HL-60 (cell line): Measurements from ENCODE around the gene VPS37D.
"Not testable (repeated sequence)": the region's sequence is repeated elsewhere in the genome, so short reads cannot be mapped to it uniquely, and the experiment has no call there.

Experiments used
- DNase-seq, 2 experiments: peaks; one replicate each; pipeline ENCODE4 v3.0.0-alpha.2; 2010 to 2020; ENCODE audit warnings: low read depth in 1 of 2, low spot score in 1 of 2
- H3K27ac ChIP-seq: fragments of 250-450 bp; sonication (Bioruptor Pico); replicated peaks from 2 replicates; pipeline ENCODE4 v1.5.1; 2020; ENCODE audit warnings: mild to moderate bottlenecking, moderate library complexity
- H3K27me3 ChIP-seq: fragments of 250-450 bp; sonication (Bioruptor Pico); 2 replicates; pipeline ENCODE4 v1.5.1; 2021; ENCODE audit warnings: mild to moderate bottlenecking, moderate library complexity; ENCODE audit not compliant: insufficient read depth, poor library complexity, severe bottlenecking
- H3K4me3 ChIP-seq: replicated peaks from 2 replicates; pipeline ENCODE4 v1.5.1; 2011; ENCODE audit warnings: mild to moderate bottlenecking, control low read depth, low read length; ENCODE audit not compliant: insufficient read depth
- CTCF ChIP-seq: IDR thresholded peaks from one replicate; pipeline ENCODE4 v1.5.1; 2011; ENCODE audit warnings: low read length, control low read depth, inconsistent platforms; ENCODE audit not compliant: insufficient read depth
- GABPA ChIP-seq: IDR thresholded peaks from 2 replicates; pipeline ENCODE4 v1.6.1; 2012; ENCODE audit warnings: low read depth
- POLR2AphosphoS5 ChIP-seq: IDR thresholded peaks from 2 replicates; pipeline ENCODE4 v1.6.1; 2012; ENCODE audit warnings: low read depth
- REST ChIP-seq: IDR thresholded peaks from 2 replicates; pipeline ENCODE4 v1.6.1; 2012; ENCODE audit warnings: low read depth; ENCODE audit not compliant: insufficient replicate concordance
- SPI1 ChIP-seq: IDR thresholded peaks from 2 replicates; pipeline ENCODE4 v1.6.1; 2012; ENCODE audit warnings: low read depth, mild to moderate bottlenecking, borderline replicate concordance

Gene VPS37D

DNA sequence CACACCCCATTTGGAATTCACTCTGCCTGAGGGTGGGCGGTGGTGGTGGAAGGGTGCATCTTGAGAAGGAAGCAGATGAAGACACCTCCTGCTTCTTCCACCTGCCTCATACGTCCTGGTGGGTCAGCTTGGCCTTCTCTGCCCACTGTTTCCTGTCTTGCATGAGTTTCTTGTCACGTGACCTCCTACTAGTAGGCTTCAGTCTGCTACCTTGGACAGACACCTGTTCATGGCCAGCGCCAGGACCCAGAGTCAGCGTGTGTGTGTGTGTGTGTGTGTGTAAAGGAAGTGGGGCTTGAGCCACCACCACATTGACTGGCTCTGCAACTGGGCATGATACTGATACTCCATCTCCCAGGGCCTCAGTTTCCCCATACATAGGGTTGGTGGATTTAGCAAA lies 17.1 kb upstream of the VPS37D start:
- TF ChIP-seq REST = no peak
- no peak for TF ChIP-seq POLR2AphosphoS5
- no peak for TF ChIP-seq SPI1
- TF ChIP-seq CTCF = no peak
- no peak for TF ChIP-seq GABPA
- peaks cover 29% of the 10 kb centered on the region for H3K27me3 ChIP-seq
- H3K27ac ChIP-seq = no peak overlapping the region
- DNase-seq = no peak
- H3K4me3 ChIP-seq = no peak overlapping the region

- H3K27ac ChIP-seq = no peak overlapping the region
- peaks cover 17% of the 10 kb centered on the region for H3K27me3 ChIP-seq
- no peak overlapping the region for H3K4me3 ChIP-seq
- DNase-seq = no peak
- TF ChIP-seq SPI1 = no peak
- TF ChIP-seq REST = no peak
- TF ChIP-seq GABPA = no peak
- no peak for TF ChIP-seq CTCF
- TF ChIP-seq POLR2AphosphoS5 = no peak
Measured at GRCh38 chr7:73652541-73652949, 15.1 kb upstream of the VPS37D start.

DNA sequence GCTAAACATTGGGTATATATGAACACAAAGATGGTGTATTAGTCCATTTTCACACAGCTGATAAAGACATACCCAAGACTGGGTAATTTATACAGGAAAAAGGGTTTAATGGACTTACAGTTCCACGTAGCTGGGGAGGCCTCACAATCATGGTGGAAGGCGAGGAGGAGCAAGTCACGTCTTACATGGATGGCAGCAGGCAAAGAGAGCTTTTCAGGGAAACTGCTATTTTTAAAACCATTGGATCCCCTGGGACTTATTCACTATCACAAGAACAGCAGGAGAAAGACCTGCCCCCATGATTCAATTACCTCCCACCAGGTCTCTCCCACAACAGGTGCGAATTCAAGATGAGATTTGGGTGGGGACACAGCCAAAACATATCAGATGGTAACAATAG lies 12.3 kb upstream of the VPS37D start:
- not testable (repeated sequence) for H3K27me3 ChIP-seq, DNase-seq, H3K27ac ChIP-seq, H3K4me3 ChIP-seq

- no peak for TF ChIP-seq GABPA
- TF ChIP-seq POLR2AphosphoS5 = no peak
- TF ChIP-seq SPI1 = no peak
- TF ChIP-seq REST = no peak
- TF ChIP-seq CTCF = no peak
- no peak for DNase-seq
Measured at GRCh38 chr7:73659983-73660382, 7.6 kb upstream of the VPS37D start.

DNA sequence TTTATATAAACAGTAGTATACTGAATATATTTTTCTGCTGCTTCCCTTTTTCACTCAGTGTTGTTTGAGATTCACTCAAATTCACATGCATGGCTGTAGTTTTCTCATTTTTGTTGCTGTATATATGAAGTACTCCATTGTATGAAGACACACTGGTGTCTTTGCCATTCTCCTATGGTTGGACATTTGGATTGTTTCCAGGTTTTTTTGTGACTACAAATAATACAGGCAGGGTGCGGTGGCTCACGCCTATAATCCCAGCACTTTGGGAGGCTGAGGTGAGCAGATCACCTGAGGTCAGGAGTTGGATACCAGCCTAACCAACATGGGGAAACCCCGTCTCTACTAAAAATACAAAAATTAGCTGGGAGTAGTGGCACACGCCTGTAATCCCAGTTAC lies 7.0 kb upstream of the VPS37D start:
- H3K4me3 ChIP-seq, H3K27ac ChIP-seq, H3K27me3 ChIP-seq, DNase-seq: not testable (repeated sequence)

More at GRCh38 chr7:73659983-73660382, 7.6 kb upstream of the VPS37D start:
- H3K4me3 ChIP-seq = no peak overlapping the region
- H3K27me3 ChIP-seq = peaks cover 3% of the 10 kb centered on the region
- no peak overlapping the region for H3K27ac ChIP-seq
